ENCODE results near the gene TSKS.

The TSKS gene

GRCh38 chr19:49763230-49763629, at the start of gene TSKS:
TSKS (minus strand) TSS chr19:49763306; CDS start chr19:49763247, 59 bp downstream.
- no peak for DNase-seq

- DNase-seq, result no peak
Observed at GRCh38 chr19:49812452-49812996, 49.4 kb upstream of the TSKS start.

- DNase-seq, result no peak
Observed at GRCh38 chr19:49811328-49811727, 48.2 kb upstream of the TSKS start.

GRCh38 chr19:49809941-49810389, 46.9 kb upstream of the TSKS start:
- no peak for DNase-seq

GRCh38 chr19:49809160-49809940, 46.2 kb upstream of the TSKS start:
- peak; percentile 67 for DNase-seq

- peak; percentile 88 for DNase-seq
Observed at GRCh38 chr19:49808711-49809159, 45.6 kb upstream of the TSKS start.

GRCh38 chr19:49807904-49808675, 45.0 kb upstream of the TSKS start:
- DNase-seq, result no peak

- peak; percentile 30 for DNase-seq
Observed at GRCh38 chr19:49807058-49807903, 44.2 kb upstream of the TSKS start.

GRCh38 chr19:49806620-49806959, 43.5 kb upstream of the TSKS start:
- no peak for DNase-seq

GRCh38 chr19:49805822-49806619, 42.9 kb upstream of the TSKS start:
- DNase-seq, result no peak

GRCh38 chr19:49803529-49803856, 40.4 kb upstream of the TSKS start:
- no peak for DNase-seq

- DNase-seq, result no peak
Observed at GRCh38 chr19:49802836-49803528, 39.9 kb upstream of the TSKS start.

- no peak for DNase-seq
Observed at GRCh38 chr19:49801966-49802661, 39.0 kb upstream of the TSKS start.

- DNase-seq, result no peak
Observed at GRCh38 chr19:49801401-49801888, 38.3 kb upstream of the TSKS start.

GRCh38 chr19:49800771-49801170, 37.7 kb upstream of the TSKS start:
- DNase-seq, result no peak

GRCh38 chr19:49799798-49800376, 36.8 kb upstream of the TSKS start:
- no peak for DNase-seq

GRCh38 chr19:49799271-49799797, 36.2 kb upstream of the TSKS start:
- DNase-seq, result no peak

GRCh38 chr19:49798574-49798973, 35.5 kb upstream of the TSKS start:
- DNase-seq, result no peak

- DNase-seq, result no peak
Observed at GRCh38 chr19:49795615-49796014, 32.5 kb upstream of the TSKS start.

- peak; percentile 36 for DNase-seq
Observed at GRCh38 chr19:49793561-49793840, 30.4 kb upstream of the TSKS start.

All from suppressor macrophage treated with lipopolysaccharide for 4 hours (primary cell).